Aorta (tissue), 5 donors: ENCODE measurements around the gene SUFU. TPM values are rescaled to one million over a fixed set of nuclear protein-coding genes. Genes with fewer than 3 reads are reported as not detected.

Source experiments
- ATAC-seq: fragments of 200-7000 bp; cut with Tn5 transposase; one replicate; pipeline ENCODE4 v1.9.1; 2022; ENCODE audit warnings: moderate library complexity; ENCODE audit not compliant: low FRiP score
- DNase-seq, 2 donors: peaks; one replicate each; pipeline ENCODE4 v3.0.0-alpha.2; 2020
- H3K27ac ChIP-seq, 2 donors: one replicate each; pipeline ENCODE4 v1.5.1; 2013; ENCODE audit warnings: low read length in 2 of 2, mild to moderate bottlenecking in 2 of 2, moderate library complexity in 2 of 2, control low read depth in 1 of 2, inconsistent platforms in 1 of 2, low read depth in 1 of 2
- H3K27me3 ChIP-seq, 2 donors: one replicate each; pipeline ENCODE4 v1.6.1; 2013; ENCODE audit warnings: control low read depth in 1 of 2, low read length in 1 of 2, mild to moderate bottlenecking in 1 of 2, moderate library complexity in 1 of 2; ENCODE audit not compliant: insufficient read depth in 2 of 2, control insufficient read depth in 1 of 2
- H3K36me3 ChIP-seq, 2 donors: one replicate each; pipeline ENCODE4 v1.6.1; 2013; ENCODE audit warnings: control low read depth in 1 of 2, low read length in 1 of 2, mild to moderate bottlenecking in 1 of 2; ENCODE audit not compliant: insufficient read depth in 2 of 2, control insufficient read depth in 1 of 2
- H3K4me1 ChIP-seq, 2 donors: one replicate each; pipeline ENCODE4 v1.6.1; 2013; ENCODE audit warnings: low read length in 2 of 2, control low read depth in 1 of 2, mild to moderate bottlenecking in 1 of 2, moderate library complexity in 1 of 2; ENCODE audit not compliant: insufficient read depth in 2 of 2, control insufficient read depth in 1 of 2
- H3K4me3 ChIP-seq, 2 donors: one replicate each; pipeline ENCODE4 v1.5.1; 2013; ENCODE audit warnings: low read length in 2 of 2, control low read depth in 1 of 2, mild to moderate bottlenecking in 1 of 2
- H3K9me3 ChIP-seq: one replicate; pipeline ENCODE4 v1.6.1; 2013; ENCODE audit warnings: mild to moderate bottlenecking, low read length; ENCODE audit not compliant: control insufficient read depth
- WGBS, 2 donors: extraction: QIAGEN DNeasy Blood & Tissue Kit; methylation state at CpG; one replicate each; pipeline ENCODE4 v1.1.7; 2013; 5-methylcytosine and 5-hydroxymethylcytosine counted together
- intact Hi-C, 2 donors: fragments of 100-400 bp; cut with DNase I; formaldehyde crosslinking; loops; one replicate each; pipeline versions ENCODE4 v1.14.2 to v1.15.0; 2022
- polyA plus RNA-seq, 2 donors: library from polyadenylated mRNA; stranded (reverse); fragments of 200-250 nt; gene quantifications; one replicate each; pipeline ENCODE4 v1.2.3, GENCODE V29; 2013
- total RNA-seq, 2 donors: library from RNA; stranded (reverse); fragmentation: NEBNext Ultra II Directional; extraction: Animal tissue kit (Norgen Biotek cat#: 25700); gene quantifications; one replicate each; pipeline ENCODE4 v1.2.1, GENCODE V29; 2021
- donor health status: healthy with polysubstance abuse.
- donor health status: Bipolar disorder and iron deficiency.
- donor health status: DM: no; HTN: no; CAD: no.
- donor health status: DM: no; HTN: no; CAD: no.
- donor health status: DM: yes; HTN: yes; CAD: no.

Gene SUFU
- total and polyA plus RNA-seq, 4 donors: 2.3 to 24.0 (median 7.9) TPM

- H3K36me3 ChIP-seq: no peaks in the 10 kb centered on the region
- no peak overlapping the region for H3K27ac ChIP-seq
- intact Hi-C loops: loop anchor here in 1 of 2 donors (5.0 kb wide), 1 partner anchor 36 kb away; the partner anchor contains the start of genes ARL3 and SFXN2
- no peak overlapping the region for H3K4me3 ChIP-seq
- DNase-seq (peak in 1 of 2 donors; percentile 67), ATAC-seq (no peak)
- no peaks in the 10 kb centered on the region for H3K9me3 ChIP-seq
- H3K27me3 ChIP-seq: no peaks in the 10 kb centered on the region
- 83 to 86% methylated on average over 9 of the region's 9 CpGs for WGBS, 2 donors
- peaks cover 0 to 3% of the 10 kb centered on the region in 2 donors for H3K4me1 ChIP-seq
Observed at GRCh38 chr10:102676534-102677315, 173.0 kb downstream of the SUFU start.

GRCh38 chr10:102677331-102678067, 173.7 kb downstream of the SUFU start:
- Histone ChIP-seq H3K27me3 (no peaks in the 10 kb centered on the region), H3K9me3 (no peaks in the 10 kb centered on the region), H3K4me3 (no peak overlapping the region), H3K36me3 (peaks cover 0 to 2% of the 10 kb centered on the region in 2 donors), H3K4me1 (peaks cover 0 to 3% of the 10 kb centered on the region in 2 donors), H3K27ac (no peak overlapping the region)
- intact Hi-C loops: loop anchor here in 1 of 2 donors (5.0 kb wide), 1 partner anchor 35 kb away; the partner anchor contains the start of genes ARL3 and SFXN2
- peak in 1 of 2 donors; percentile 33 for DNase-seq
- 90 to 91% methylated on average over 9 of the region's 9 CpGs for WGBS, 2 donors
- no peak for ATAC-seq

- no peak overlapping the region for H3K27ac ChIP-seq
- no peak overlapping the region for H3K4me3 ChIP-seq
- WGBS, 2 donors: 86 to 88% methylated on average over 9 of the region's 9 CpGs
- DNase-seq: peak in 1 of 2 donors; percentile 58
- no peak for ATAC-seq
- peaks cover 0 to 2% of the 10 kb centered on the region in 2 donors for H3K36me3 ChIP-seq
- intact Hi-C loops: loop anchor here in 1 of 2 donors (5.0 kb wide), 1 partner anchor 34 kb away; the partner anchor contains the start of genes ARL3 and SFXN2
- no peaks in the 10 kb centered on the region for H3K9me3 ChIP-seq
- H3K4me1 ChIP-seq: peaks cover 0 to 3% of the 10 kb centered on the region in 2 donors
- no peaks in the 10 kb centered on the region for H3K27me3 ChIP-seq
Observed at GRCh38 chr10:102678068-102678400, 174.3 kb downstream of the SUFU start.

DNA sequence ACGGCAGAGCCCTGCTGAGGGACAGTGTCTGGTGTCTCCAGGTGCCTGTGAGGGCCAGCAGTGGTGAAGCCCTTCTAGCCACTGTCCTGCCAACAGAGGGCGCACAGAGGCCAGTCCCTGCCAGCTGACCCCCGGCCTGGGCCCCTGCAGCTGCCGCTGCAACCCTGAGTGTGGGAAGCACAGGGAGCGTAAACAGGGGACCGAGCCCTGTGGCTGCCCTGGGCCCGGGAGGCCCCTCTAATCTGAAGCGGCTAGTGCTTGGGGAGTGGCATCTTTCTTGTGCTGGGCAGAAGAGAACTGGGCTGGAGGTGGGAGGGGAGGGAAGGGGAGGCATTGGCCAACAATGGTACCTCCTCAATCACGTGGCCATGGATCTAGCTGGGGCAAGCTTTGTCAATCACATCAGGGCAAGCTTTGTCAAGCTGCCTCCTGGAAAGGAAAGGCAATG, 175.1 kb downstream of the SUFU start:
- H3K4me3 ChIP-seq: no peak overlapping the region
- ATAC-seq (peak; percentile 49), DNase-seq (peak; percentile 82 to 86)
- no peaks in the 10 kb centered on the region for H3K27me3 ChIP-seq
- no peak overlapping the region for H3K27ac ChIP-seq
- 30 to 38% methylated on average over 9 of the region's 9 CpGs for WGBS, 2 donors
- peaks cover 0 to 2% of the 10 kb centered on the region in 2 donors for H3K36me3 ChIP-seq
- intact Hi-C loops: loop anchor here in 1 of 2 donors (5.0 kb wide), 1 partner anchor 33 kb away; the partner anchor contains the start of genes ARL3 and SFXN2
- peaks cover 0 to 3% of the 10 kb centered on the region in 2 donors for H3K4me1 ChIP-seq
- no peaks in the 10 kb centered on the region for H3K9me3 ChIP-seq

GRCh38 chr10:102679596-102679995, 175.8 kb downstream of the SUFU start:
- WGBS, 2 donors: 95 to 98% methylated on average over 4 of the region's 4 CpGs
- DNase-seq (peak in 1 of 2 donors; percentile 16), ATAC-seq (no peak)
- Histone ChIP-seq H3K4me3 (no peak overlapping the region), H3K27me3 (no peaks in the 10 kb centered on the region), H3K36me3 (peaks cover 0 to 2% of the 10 kb centered on the region in 2 donors), H3K4me1 (peaks cover 0 to 3% of the 10 kb centered on the region in 2 donors), H3K27ac (no peak overlapping the region), H3K9me3 (no peaks in the 10 kb centered on the region)
- intact Hi-C loops: loop anchor here in 1 of 2 donors (5.0 kb wide), 1 partner anchor 33 kb away; the partner anchor contains the start of genes ARL3 and SFXN2

- no peak overlapping the region for H3K4me3 ChIP-seq
- H3K9me3 ChIP-seq: no peaks in the 10 kb centered on the region
- peaks cover 0 to 3% of the 10 kb centered on the region in 2 donors for H3K36me3 ChIP-seq
- no peaks in the 10 kb centered on the region for H3K27me3 ChIP-seq
- H3K4me1 ChIP-seq: no peaks in the 10 kb centered on the region
- ATAC-seq (no peak), DNase-seq (no peak)
- WGBS, 2 donors: 91 to 92% methylated on average over 5 of the region's 5 CpGs
- H3K27ac ChIP-seq: no peak overlapping the region
- intact Hi-C loops: no loop called here
Observed at GRCh38 chr10:102681696-102682095, 177.9 kb downstream of the SUFU start.

GRCh38 chr10:102682416-102682815, 178.6 kb downstream of the SUFU start:
- no peaks in the 10 kb centered on the region for H3K4me1 ChIP-seq
- peaks cover 0 to 3% of the 10 kb centered on the region in 2 donors for H3K36me3 ChIP-seq
- H3K4me3 ChIP-seq: no peak overlapping the region
- no peak for ATAC-seq
- no peak for DNase-seq
- no peaks in the 10 kb centered on the region for H3K9me3 ChIP-seq
- no peak overlapping the region for H3K27ac ChIP-seq
- WGBS, 2 donors: 93 to 94% methylated on average over 7 of the region's 7 CpGs
- intact Hi-C loops: no loop called here
- H3K27me3 ChIP-seq: no peaks in the 10 kb centered on the region

GRCh38 chr10:102682981-102683380, 179.2 kb downstream of the SUFU start:
- H3K9me3 ChIP-seq: no peaks in the 10 kb centered on the region
- H3K27me3 ChIP-seq: no peaks in the 10 kb centered on the region
- DNase-seq (no peak), ATAC-seq (no peak)
- H3K36me3 ChIP-seq: peaks cover 0 to 3% of the 10 kb centered on the region in 2 donors
- H3K4me3 ChIP-seq: no peak overlapping the region
- WGBS, 2 donors: 86 to 88% methylated on average over 4 of the region's 4 CpGs
- H3K4me1 ChIP-seq: no peaks in the 10 kb centered on the region
- H3K27ac ChIP-seq: no peak overlapping the region
- intact Hi-C loops: no loop called here
